HepG2 (cell line): ENCODE results near the gene HEATR1. TPM values are rescaled to one million over a fixed set of nuclear protein-coding genes. Genes with fewer than 3 reads are reported as not detected.

Experiments used
- CAMTA2 ChIP-seq: sonication (generic); formaldehyde crosslinking; IDR thresholded peaks from 2 replicates; pipeline ENCODE4 v1.4.0; 2020; ENCODE audit warnings: mild to moderate bottlenecking, missing genetic modification reagents, borderline replicate concordance
- CENPBD1 ChIP-seq: sonication (generic); formaldehyde crosslinking; IDR thresholded peaks from 2 replicates; pipeline ENCODE4 v1.8.0; 2022; ENCODE audit warnings: missing genetic modification reagents, low read depth, mild to moderate bottlenecking, borderline replicate concordance
- GLI4 ChIP-seq: sonication (generic); formaldehyde crosslinking; IDR thresholded peaks from 2 replicates; pipeline ENCODE4 v1.5.1; 2020; ENCODE audit warnings: missing genetic modification reagents, mild to moderate bottlenecking, moderate library complexity, borderline replicate concordance
- HINFP ChIP-seq: sonication (generic); formaldehyde crosslinking; IDR thresholded peaks from 2 replicates; pipeline ENCODE4 v1.4.0; 2020; ENCODE audit warnings: low read depth, mild to moderate bottlenecking, missing genetic modification reagents
- HNF1B ChIP-seq: sonication (generic); formaldehyde crosslinking; IDR thresholded peaks from 2 replicates; pipeline ENCODE4 v1.5.1; 2020; ENCODE audit warnings: mild to moderate bottlenecking, moderate library complexity, missing genetic modification reagents
- MAFF ChIP-seq: IDR thresholded peaks from 2 replicates; pipeline ENCODE4 v1.6.1; 2011; ENCODE audit warnings: low read depth, low read length, improper control_type of control experiment
- MAZ ChIP-seq, 2 experiments: sonication (generic) in 1 of 2; formaldehyde crosslinking in 1 of 2; IDR thresholded peaks; 2 replicates each; pipeline versions ENCODE4 v1.5.0 to v1.6.1; 2012 to 2020; ENCODE audit warnings: low read depth in 2 of 2, mild to moderate bottlenecking in 2 of 2, borderline replicate concordance in 1 of 2, improper control_type of control experiment in 1 of 2, low read length in 1 of 2, missing genetic modification reagents in 1 of 2, moderate library complexity in 1 of 2
- MIER3 ChIP-seq: IDR thresholded peaks from 2 replicates; pipeline ENCODE4 v1.6.1; 2016; ENCODE audit warnings: missing compliant biosample characterization, borderline replicate concordance
- MTA1 ChIP-seq: sonication (generic); formaldehyde crosslinking; IDR thresholded peaks from 2 replicates; pipeline ENCODE4 v1.4.0; 2020; ENCODE audit warnings: missing genetic modification reagents, mild to moderate bottlenecking, borderline replicate concordance
- MYC ChIP-seq: sonication (generic); formaldehyde crosslinking; IDR thresholded peaks from 2 replicates; pipeline ENCODE4 v1.9.0; 2021; ENCODE audit warnings: missing genetic modification reagents, borderline replicate concordance
- RFX5 ChIP-seq: IDR thresholded peaks from 2 replicates; pipeline ENCODE4 v1.6.1; 2011; ENCODE audit warnings: low read depth, low read length, improper control_type of control experiment
- SETDB1 ChIP-seq: sonication (generic); formaldehyde crosslinking; IDR thresholded peaks from 2 replicates; pipeline ENCODE4 v1.5.1; 2020; ENCODE audit warnings: missing genetic modification reagents, mild to moderate bottlenecking, borderline replicate concordance
- TAF15 ChIP-seq: fragments of 200-400 bp; formaldehyde crosslinking; IDR thresholded peaks from one replicate; pipeline ENCODE4 v1.6.1; 2018; ENCODE audit warnings: mild to moderate bottlenecking, low read depth, low read length; ENCODE audit not compliant: poor library complexity, severe bottlenecking
- ZBTB46 ChIP-seq: sonication (generic); formaldehyde crosslinking; IDR thresholded peaks from 2 replicates; pipeline ENCODE4 v1.4.0; 2020; ENCODE audit warnings: mild to moderate bottlenecking, missing genetic modification reagents, borderline replicate concordance
- ZMAT3 ChIP-seq: sonication (generic); formaldehyde crosslinking; conservative IDR thresholded peaks from 2 replicates; pipeline ENCODE4 v1.7.0; 2021; ENCODE audit warnings: missing genetic modification reagents
- ZNF224 ChIP-seq: sonication (generic); formaldehyde crosslinking; IDR thresholded peaks from 2 replicates; pipeline ENCODE4 v1.5.0; 2020; ENCODE audit warnings: mild to moderate bottlenecking, missing genetic modification reagents
- ZNF234 ChIP-seq: sonication (generic); formaldehyde crosslinking; conservative IDR thresholded peaks from 2 replicates; pipeline ENCODE4 v1.5.1; 2020; ENCODE audit warnings: mild to moderate bottlenecking, missing genetic modification reagents
- ZNF264 ChIP-seq: sonication (generic); formaldehyde crosslinking; IDR thresholded peaks from 2 replicates; pipeline ENCODE4 v1.4.0; 2020; ENCODE audit warnings: missing genetic modification reagents
- ZNF609 ChIP-seq: sonication (generic); formaldehyde crosslinking; IDR thresholded peaks from 2 replicates; pipeline ENCODE4 v1.4.0; 2020; ENCODE audit warnings: mild to moderate bottlenecking, missing genetic modification reagents, borderline replicate concordance
- polyA plus RNA-seq, 8 experiments: library from polyadenylated mRNA; depleted of rRNA in 3 of 8; stranded (reverse) in 7 of 8; unstranded in 1 of 8; fragments of >200 nt; fragmentation: Illumina TruSeq in 4 of 8; extraction: Trizol in 4 of 8; gene quantifications; 2 replicates each; pipeline versions ENCODE4 v1.2.1 to v1.2.3, GENCODE V29; 2011 to 2016; ENCODE audit warnings: low read depth in 4 of 8, missing spikeins in 1 of 8, mixed read lengths in 1 of 8; ENCODE audit not compliant: insufficient read depth in 1 of 8
- total RNA-seq, 5 experiments: library from RNA; depleted of rRNA; stranded (reverse); fragments of >200 nt; fragmentation: Illumina TruSeq; extraction: Trizol; gene quantifications; 2 replicates each; pipeline ENCODE4 v1.2.3, GENCODE V29; 2016; ENCODE audit warnings: low read depth in 1 of 5

The HEATR1 gene
- total and polyA plus RNA-seq, 2 of the 13 experiments (the other 11 are each of a cell fraction or from before 2014, with no cell fraction given) = 10.2 to 45.8 TPM

- TF ChIP-seq SETDB1 (CRISPR knock-in tag) (no peak), ZNF609 (CRISPR knock-in tag) (peak; percentile 47; the same call in 1 of the 2 replicates), ZNF264 (CRISPR knock-in tag) (no peak), RFX5 (no peak), ZBTB46 (CRISPR knock-in tag) (no peak), GLI4 (CRISPR knock-in tag) (no peak), ZNF234 (no peak), MIER3 (no peak), HNF1B (no peak; the same call in 1 of the 2 replicates), MTA1 (CRISPR knock-in tag) (no peak), MYC (peak; percentile 40; the same call in 1 of the 2 replicates), HINFP (no peak), CAMTA2 (CRISPR knock-in tag) (no peak), ZNF224 (CRISPR knock-in tag) (no peak), MAZ (IDR thresholded peaks at IDR 0.05; ENCODE audit: borderline replicate concordance, low read depth, low read length) (no peak), MAZ (CRISPR knock-in tag; IDR thresholded peaks at IDR 0.05; ENCODE audit: low read depth) (no peak), CENPBD1 (no peak), TAF15 (no peak), MAFF (no peak), ZMAT3 (peak; percentile 61; the same call in 1 of the 2 replicates)
These were observed 88.8 kb downstream of the HEATR1 start (continued) for GRCh38 chr1:236515443-236515958.
